MCF 10A (cell line): ENCODE measurements around the gene IL22. TPM values are rescaled to one million over a fixed set of nuclear protein-coding genes. Genes with fewer than 3 reads are reported as not detected.

Experiments used
- BruUV-seq: library from RNA; stranded (reverse); fragments of 400-500 nt; replicated peaks from 2 replicates; lab custom pipeline; 2021; lab: Mats Ljungman, UMichigan
- CTCF ChIA-PET: fragments of 300-600 bp; sonication (Branson Sonifier 250); formaldehyde crosslinking; extraction: SDS; loops from one replicate; lab custom pipeline; 2021; ENCODE audit warnings: antibody characterized with exemption, inconsistent platforms; lab: Yijun Ruan, JAX
- POLR2A ChIA-PET: fragments of 300-600, 350-650 bp; sonication (Branson Sonifier 250); formaldehyde crosslinking; extraction: SDS; loops from one replicate; lab custom pipeline; 2020; ENCODE audit warnings: antibody characterized with exemption, inconsistent platforms; lab: Yijun Ruan, JAX
- DNase-seq: peaks from one replicate; pipeline ENCODE4 v3.0.0-alpha.2; 2018; ENCODE audit not compliant: unreplicated experiment
- H3K27ac Mint-ChIP-seq: one replicate; pipeline ENCODE4 v1.8.0; 2022; ENCODE audit warnings: mild to moderate bottlenecking, low read depth, mixed read lengths; ENCODE audit not compliant: unreplicated experiment
- H3K27me3 Mint-ChIP-seq: one replicate; pipeline ENCODE4 v1.8.0; 2022; ENCODE audit warnings: mixed read lengths; ENCODE audit not compliant: insufficient read depth, unreplicated experiment
- H3K36me3 Mint-ChIP-seq: one replicate; pipeline ENCODE4 v1.8.0; 2022; ENCODE audit warnings: mild to moderate bottlenecking, moderate library complexity, mixed read lengths; ENCODE audit not compliant: insufficient read depth, unreplicated experiment
- H3K4me1 Mint-ChIP-seq: one replicate; pipeline ENCODE4 v1.8.0; 2022; ENCODE audit warnings: mixed read lengths; ENCODE audit not compliant: insufficient read depth, unreplicated experiment
- H3K4me3 Mint-ChIP-seq: one replicate; pipeline ENCODE4 v1.8.0; 2022; ENCODE audit warnings: mild to moderate bottlenecking, moderate library complexity, mixed read lengths; ENCODE audit not compliant: unreplicated experiment
- H3K9me3 Mint-ChIP-seq: one replicate; pipeline ENCODE4 v1.8.0; 2022; ENCODE audit warnings: mixed read lengths; ENCODE audit not compliant: unreplicated experiment
- CTCF ChIP-seq: fragments of 200-600 bp; IDR thresholded peaks from one replicate; pipeline ENCODE4 v1.8.0; 2022; ENCODE audit warnings: antibody characterized with exemption, mild to moderate bottlenecking; ENCODE audit not compliant: unreplicated experiment
- intact Hi-C: fragments of 100-400 bp; cut with micrococcal nuclease; formaldehyde crosslinking; loops from 2 replicates; pipeline ENCODE4 v1.14.1; 2022
- total RNA-seq: library from RNA; stranded (reverse); gene quantifications from 2 replicates; pipeline ENCODE4 v1.2.3, GENCODE V29; 2022

The IL22 gene
- total RNA-seq, 1 experiment from 2014 or later: not detected

GRCh38 chr12:68245180-68246021 lies 8.0 kb downstream of the IL22 start:
- DNase-seq: no peak
- no TSS peak for BruUV-seq
- intact Hi-C loops: no loop called here
- peaks cover 12% of the 10 kb centered on the region for H3K4me1 Mint-ChIP-seq
- peaks cover 6% of the 10 kb centered on the region for H3K9me3 Mint-ChIP-seq
- TF ChIP-seq CTCF: no peak
- ChIA-PET CTCF (interaction anchor here (1.2 kb wide), 1 partner anchor 23 kb away, joined by 3 read pairs; no protein-coding TSS in a partner anchor), POLR2A (interaction anchor here (1.0 to 1.1 kb wide), 2 partner anchors 8 to 14 kb away, joined by 3 read pairs; partner anchors contain the start of gene IL22)
- H3K4me3 Mint-ChIP-seq: no peak overlapping the region
- no peak overlapping the region for H3K27ac Mint-ChIP-seq
- H3K27me3 Mint-ChIP-seq: no peaks in the 10 kb centered on the region
- no peaks in the 10 kb centered on the region for H3K36me3 Mint-ChIP-seq

- no peak overlapping the region for H3K4me3 Mint-ChIP-seq
- TF ChIP-seq CTCF: no peak
- CTCF ChIA-PET: no interaction called here
- peaks cover 20% of the 10 kb centered on the region for H3K4me1 Mint-ChIP-seq
- no peaks in the 10 kb centered on the region for H3K36me3 Mint-ChIP-seq
- no peak for DNase-seq
- H3K27me3 Mint-ChIP-seq: no peaks in the 10 kb centered on the region
- no TSS peak for BruUV-seq
- no peak overlapping the region for H3K27ac Mint-ChIP-seq
- H3K9me3 Mint-ChIP-seq: peaks cover 6% of the 10 kb centered on the region
- POLR2A ChIA-PET: no interaction called here
- intact Hi-C loops: no loop called here
These were observed 10.6 kb downstream of the IL22 start for GRCh38 chr12:68242777-68243176.

GRCh38 chr12:68240975-68241374 lies 12.4 kb downstream of the IL22 start:
- Mint-ChIP-seq H3K9me3 (no peaks in the 10 kb centered on the region), H3K4me1 (peaks cover 26% of the 10 kb centered on the region), H3K27ac (peak overlapping the region; percentile 93), H3K36me3 (no peaks in the 10 kb centered on the region), H3K27me3 (no peaks in the 10 kb centered on the region), H3K4me3 (no peak overlapping the region)
- ChIA-PET POLR2A (interaction anchor here (1.0 kb wide), 1 partner anchor 10 kb away, joined by 4 read pairs; no protein-coding TSS in a partner anchor), CTCF (interaction anchor here (0.7 to 0.9 kb wide), 2 partner anchors 134 to 828 kb away, joined by 3 read pairs; no protein-coding TSS in a partner anchor)
- no TSS peak for BruUV-seq
- intact Hi-C loops: loop anchor here (2.0 kb wide), 1 partner anchor 18 kb away; no protein-coding TSS in a partner anchor
- TF ChIP-seq CTCF: no peak
- no peak for DNase-seq

- DNase-seq: peak; percentile 67
- ChIA-PET POLR2A (interaction anchor here (0.7 kb wide), 1 partner anchor 8 kb away, joined by 3 read pairs; no protein-coding TSS in a partner anchor), CTCF (interaction anchor here (4.5 kb wide), 1 partner anchor 17 kb away, joined by 31 read pairs; no protein-coding TSS in a partner anchor)
- no peaks in the 10 kb centered on the region for H3K27me3 Mint-ChIP-seq
- H3K9me3 Mint-ChIP-seq: no peaks in the 10 kb centered on the region
- H3K4me1 Mint-ChIP-seq: peaks cover 26% of the 10 kb centered on the region
- TF ChIP-seq CTCF: no peak
- intact Hi-C loops: loop anchor here (2.0 kb wide), 1 partner anchor 19 kb away; no protein-coding TSS in a partner anchor
- peak overlapping the region; percentile 27 for H3K4me3 Mint-ChIP-seq
- H3K36me3 Mint-ChIP-seq: no peaks in the 10 kb centered on the region
- H3K27ac Mint-ChIP-seq: peak overlapping the region; percentile 93
- no TSS peak for BruUV-seq
These were observed 13.3 kb downstream of the IL22 start for GRCh38 chr12:68240079-68240478.
